HG02885 (cell line): ENCODE data around the gene USP22.

Experiments used
- ATAC-seq: cut with Tn5 transposase; IDR thresholded peaks from one replicate; pipeline ENCODE4 v1.9.1; 2021; ENCODE audit warnings: mild to moderate bottlenecking; ENCODE audit not compliant: unreplicated experiment, poor library complexity

The USP22 gene

DNA sequence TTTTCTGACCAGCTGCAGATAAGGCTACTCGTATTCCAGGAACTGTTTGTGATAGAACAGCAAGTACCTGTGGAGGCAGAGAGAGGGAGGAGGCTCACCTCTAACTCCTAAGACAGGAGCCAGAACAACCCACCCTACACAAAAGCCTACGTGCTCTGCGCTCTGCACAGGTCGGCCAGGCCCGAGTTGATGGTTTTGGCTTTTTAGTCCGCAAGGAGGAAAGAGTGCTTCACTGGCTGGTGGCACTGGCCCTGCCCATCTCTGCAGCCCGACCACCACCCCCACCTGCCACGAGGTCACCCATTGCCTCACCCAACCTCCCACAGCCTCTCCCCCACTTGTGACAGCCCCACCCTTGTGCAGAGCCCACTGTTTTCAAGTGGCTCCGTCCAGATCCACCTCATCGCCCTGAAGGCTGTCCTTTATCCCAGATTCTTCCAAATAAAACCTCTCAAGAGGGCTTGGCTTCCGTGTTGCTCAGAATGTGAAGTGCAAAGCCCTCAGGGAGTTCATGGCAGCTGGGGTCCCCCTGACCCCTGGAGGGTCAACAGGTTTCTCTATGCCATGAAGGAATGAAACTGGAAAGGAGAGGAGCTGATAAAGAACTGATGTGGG lies 39.7 kb downstream of the USP22 start:
- no peak for ATAC-seq

DNA sequence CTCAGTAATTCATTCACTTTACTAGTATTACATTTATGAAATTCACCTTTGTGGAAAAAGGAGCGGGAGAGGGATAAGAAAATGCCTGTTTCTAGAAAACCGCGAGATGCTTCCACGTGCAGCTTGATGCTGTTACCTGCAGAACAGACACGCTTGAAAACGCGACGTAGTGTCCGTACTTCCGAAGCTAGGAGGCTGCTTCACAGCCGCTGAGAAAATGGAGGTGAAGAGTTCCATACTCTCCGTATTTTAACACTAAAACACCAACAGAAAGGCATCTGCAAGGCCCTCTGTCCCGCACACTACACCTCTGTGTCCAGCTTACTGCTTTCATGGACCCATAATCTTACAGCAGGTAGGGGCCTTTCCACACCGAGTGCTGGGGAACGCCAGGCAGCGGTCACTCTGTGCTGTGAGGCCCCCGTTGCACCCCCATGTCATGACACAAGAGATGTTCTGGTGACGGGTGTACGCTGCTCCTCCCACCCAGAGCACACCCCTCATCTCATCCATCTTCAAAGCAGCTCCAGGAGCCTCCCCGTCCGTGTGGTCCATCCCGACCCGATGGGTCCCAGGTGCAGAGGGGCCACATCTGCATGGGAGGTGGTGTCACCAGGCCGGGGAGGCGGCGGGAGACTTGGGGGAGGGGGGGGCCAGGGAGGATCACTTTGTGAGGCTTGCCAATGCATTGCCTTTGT lies 40.4 kb downstream of the USP22 start:
- no peak for ATAC-seq

DNA sequence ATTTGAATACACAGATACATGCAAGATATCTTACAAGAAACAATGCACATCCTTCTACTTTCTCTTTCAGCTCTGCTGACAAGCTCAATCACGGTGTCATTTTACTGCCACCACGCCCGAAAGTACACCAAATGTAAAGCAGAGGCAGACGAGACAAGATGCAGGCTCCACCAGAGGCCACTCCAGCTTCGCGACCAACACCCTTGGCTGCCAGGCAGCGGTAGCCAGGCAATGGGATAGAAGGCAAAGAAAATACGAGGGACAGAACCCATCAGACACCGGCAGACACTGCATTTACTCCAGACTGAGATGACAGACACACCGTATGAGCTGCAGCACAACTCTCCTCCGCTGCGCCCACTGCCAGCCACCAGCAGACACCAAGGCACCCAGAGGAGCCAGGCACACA lies 41.0 kb downstream of the USP22 start:
- ATAC-seq = no peak

DNA sequence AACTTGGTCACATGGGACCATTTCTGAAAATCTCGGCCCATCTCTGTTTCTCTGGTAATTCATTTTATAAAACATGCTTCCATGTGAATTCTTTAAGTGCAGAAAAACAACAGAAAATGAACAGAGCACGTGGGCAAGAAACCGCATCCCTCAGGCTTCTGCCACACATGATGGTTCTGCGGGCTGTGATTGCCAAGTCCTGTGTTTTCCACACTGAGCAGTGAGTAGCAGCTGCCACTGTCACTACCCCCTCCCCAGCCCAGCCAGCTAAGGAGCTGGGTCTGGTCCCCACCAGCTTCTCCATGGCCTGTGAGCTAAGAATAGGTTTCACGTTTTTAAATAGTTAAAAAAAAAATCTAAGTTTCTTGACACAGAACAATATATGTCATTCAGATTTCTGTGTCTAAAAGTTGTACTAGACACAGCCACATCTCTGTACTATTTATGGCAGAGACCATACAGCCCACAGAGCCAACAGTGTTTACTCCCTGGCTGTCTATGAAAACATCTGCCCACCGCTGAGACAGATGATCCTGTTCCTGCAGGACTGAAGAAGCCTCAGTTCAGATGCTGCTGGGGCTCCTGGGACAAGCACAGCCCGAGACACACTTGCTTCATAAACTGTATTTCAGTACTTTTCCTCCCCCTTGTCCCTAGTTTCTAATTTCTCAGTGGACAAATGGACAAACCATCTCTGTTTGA lies 41.5 kb downstream of the USP22 start:
- ATAC-seq = no peak

DNA sequence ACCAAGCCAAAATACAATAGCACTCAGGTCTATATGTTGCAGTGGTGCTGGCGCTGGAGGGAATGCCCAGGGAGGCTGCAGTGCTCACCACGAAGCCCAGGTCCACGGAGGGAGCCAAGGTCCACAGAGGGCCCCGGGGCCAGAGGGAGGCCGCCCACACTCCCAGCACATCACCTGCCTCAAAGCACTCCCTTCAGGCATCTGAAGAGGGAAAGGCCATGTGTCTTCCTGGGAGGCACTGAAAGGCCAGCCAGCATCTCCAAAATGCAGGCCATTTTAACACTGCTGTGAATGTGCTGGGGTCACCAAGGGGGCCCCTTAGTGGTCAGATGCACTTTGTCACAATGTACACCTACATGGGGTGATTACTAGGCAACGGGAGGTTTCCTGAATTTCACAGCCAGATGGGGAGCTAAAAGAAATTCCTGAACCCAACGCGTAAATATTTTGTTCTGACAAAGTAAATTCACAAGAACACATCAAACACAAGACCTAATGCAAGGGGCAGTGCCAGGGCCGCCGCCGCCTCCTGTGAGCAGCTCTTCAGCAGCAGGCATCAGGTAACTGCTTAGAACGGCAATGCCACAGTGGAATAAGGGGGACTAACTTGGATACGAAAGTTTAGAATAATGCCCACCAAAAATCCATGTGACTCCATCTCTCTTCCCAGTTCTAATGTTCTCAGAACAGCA lies 42.8 kb downstream of the USP22 start:
- ATAC-seq = no peak

DNA sequence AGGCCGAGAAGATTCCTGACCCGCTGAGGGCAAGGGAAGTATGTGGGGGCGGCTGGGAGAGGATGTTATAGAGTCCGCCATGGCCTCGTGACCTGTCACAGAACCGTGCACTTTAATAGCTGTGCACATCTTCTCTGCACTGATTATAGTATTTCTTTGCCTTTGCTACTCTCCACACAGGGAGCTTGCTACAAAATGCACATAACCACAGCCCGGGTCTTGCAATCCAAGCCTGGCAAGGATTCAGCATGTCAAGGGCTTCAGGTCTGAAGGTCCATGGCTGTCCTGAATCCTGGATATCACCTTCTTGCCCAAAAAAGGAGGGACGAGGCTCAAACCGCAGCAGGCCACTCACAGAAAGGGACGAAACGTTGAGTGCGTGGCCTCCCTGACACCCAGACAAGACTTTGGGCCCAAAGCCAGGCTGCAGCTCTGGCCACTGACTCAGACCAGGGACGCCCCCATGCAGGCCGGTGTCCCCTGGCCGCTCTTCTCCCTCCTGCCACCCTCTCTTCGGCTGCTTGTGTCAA lies 43.7 kb downstream of the USP22 start:
- no peak for ATAC-seq

DNA sequence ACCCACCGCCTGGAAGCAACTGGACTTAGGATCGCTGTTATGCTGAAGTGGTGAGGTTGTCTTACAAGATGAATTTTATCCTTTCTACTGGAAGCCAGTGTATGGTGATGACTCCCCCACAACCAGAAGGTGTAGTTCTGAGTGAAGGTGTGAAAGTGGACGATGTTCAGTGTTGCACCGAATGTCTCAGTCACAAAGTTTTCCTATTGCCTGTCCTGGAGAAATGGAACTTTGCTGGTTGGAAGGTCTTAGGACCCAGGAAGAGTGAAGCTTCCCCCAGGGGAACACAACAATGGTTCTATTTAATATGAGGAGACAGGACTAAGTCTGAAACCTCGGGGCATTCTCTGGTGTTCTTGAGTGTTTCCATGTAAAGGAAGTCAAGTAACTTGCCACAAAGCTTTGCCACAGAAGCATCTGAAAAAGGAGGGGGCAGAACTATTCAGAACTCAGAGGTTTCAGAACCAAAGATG lies 44.2 kb downstream of the USP22 start:
- no peak for ATAC-seq

DNA sequence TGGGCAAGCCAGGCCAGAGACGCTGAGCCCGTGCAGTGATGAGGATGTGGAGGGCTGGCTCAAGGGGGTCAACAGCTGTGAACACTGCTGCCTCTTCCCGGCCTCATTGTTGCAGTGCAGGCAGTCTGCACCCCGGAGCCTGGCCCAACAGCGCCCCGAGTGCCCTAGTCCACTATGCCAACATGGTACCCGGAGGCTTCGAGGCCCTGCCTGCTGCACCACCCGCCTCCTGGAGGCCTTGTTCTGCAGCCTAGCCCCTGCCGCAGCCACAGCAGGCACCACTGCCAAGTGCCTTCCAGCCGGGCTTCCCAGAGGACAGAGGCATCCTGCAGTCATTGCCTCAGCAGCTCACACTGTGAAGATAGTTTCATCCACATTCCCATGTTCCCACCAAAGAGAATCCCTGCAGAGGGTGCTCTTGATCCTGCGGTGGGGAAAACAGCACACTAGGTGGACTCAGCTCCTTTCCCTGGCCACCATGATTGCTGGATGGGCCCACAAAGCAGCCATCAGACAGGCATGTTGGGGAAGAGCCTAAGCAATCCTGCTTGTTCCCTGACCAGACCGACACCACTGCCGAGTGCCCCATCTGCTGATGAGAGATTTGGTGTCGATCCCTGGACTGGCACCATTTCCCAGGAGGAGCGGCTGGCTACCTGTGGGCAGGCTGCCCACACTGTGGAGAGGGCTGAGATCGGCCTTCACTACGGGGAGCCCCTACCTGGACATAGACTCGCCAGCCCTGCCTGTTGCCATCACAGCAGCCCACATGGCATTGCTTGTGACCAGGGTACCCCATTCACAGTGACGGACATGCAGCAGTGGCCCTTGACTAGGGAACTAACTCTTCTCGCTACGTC lies 44.9 kb downstream of the USP22 start:
- no peak for ATAC-seq

DNA sequence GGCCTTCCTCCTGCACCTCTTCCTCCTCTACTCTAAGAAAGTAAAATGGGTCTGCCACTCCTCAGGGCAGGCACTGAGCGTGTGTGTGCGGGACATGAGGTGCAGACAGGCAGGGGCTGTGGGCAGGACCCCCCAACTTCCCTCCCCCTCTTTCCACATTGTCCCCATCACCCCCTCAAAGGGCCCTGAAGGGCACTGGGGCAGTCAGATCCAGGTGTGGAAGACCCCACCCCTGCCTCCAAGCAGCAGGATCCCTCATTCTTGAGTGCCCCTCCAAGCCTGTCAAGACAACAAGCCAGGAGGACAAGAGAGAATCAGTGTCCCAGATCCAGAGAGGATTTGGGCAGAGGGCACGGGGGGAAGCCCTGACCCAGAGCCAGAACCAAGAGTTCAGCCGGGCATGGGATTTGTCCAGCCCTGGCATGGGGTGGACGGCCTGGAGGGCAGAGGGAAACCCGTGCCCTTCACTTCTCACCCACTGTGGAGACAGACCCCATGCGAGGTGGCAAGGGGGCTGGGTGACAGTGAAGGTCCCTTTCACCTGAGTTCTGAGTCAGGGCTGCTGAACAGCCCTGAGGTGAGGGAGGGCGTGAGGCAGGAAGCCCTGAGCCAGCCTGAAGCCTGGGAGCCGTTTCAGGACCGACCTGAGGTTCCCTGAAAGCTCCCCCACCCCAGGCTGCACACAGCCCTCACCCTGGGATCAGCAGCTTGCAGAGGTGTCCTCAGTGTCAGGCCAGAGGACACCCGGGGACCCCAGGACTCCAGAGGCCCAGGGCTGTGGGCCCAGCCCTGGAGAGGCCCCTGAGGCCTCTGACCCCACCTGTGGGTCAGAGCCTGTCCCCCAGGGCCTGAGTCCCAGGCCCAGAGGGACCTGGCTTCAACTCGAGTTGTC lies 45.8 kb downstream of the USP22 start:
- ATAC-seq = no peak

DNA sequence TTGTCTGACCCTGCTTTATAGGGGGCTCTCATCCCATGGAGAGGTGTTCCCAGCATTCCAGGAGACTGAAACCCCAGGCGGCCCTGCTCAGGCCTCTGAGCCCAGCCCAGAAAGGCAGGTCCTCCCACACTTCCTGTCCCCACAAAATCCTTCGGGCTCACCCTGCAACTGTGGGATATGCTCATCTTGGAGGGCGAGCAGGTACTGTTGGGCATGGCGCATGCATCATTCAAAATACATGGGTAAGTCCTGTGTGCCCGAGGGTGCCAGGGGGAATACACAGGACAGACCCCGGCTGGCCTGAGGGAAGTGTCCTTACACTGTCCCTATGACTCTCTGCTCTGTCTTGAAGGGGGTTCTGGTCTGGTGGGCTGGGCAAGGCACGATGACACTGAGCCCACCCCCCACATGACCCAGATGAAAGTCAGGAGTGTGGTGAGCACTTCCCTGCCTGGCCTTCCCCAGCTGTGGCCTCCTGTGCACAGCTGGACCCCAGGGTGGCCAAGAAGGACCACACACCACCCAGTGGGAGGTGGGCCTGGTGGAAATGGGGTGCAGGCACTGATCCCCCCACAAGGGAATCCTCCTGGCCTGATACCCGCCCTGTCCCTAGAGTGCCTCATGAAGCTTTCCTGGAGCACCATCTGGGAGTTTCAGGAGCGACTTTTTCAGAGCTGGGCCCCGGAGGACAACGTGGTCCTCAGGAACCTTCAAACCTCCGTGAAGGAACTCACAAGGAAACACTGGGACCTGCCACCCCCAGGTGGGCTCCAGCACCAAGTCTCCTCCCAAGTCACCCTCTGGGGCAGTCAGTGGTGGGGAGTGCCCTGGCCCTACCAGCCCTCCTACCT lies 46.7 kb downstream of the USP22 start:
- ATAC-seq = no peak

DNA sequence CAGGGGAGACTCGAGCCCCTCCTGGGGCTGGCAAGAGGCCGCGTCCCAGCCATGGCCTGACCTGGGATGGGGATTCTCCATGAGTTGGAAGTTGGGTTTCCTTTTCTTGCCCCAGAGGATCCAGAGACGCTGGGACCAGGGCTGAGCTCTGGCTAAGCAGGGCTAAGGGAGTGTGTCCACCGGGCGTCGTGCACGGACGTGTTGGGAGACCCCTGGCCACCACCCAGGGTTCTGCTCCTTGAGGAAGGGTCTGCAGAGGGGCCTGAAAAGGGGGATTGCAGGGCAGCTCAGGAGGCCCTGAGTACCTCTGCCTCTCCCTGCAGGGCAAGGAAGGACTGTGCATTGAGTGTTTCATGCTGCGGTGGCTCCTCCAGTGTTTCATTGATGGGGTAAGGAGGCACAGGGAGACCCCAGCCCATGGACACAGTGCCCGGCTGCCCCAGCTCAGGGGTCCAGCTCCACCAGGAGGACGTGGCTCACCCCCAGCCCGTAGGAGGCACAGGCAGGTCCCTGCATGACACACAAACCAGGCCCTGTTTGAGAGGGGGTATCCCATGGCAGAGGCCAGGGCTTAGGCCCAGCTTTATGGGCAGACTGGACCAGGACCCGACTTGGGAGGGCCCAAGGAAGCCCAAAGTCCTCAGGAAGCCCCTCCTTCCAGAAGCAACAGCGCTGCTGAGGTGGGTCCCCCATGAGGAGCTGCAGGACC lies 47.5 kb downstream of the USP22 start:
- no peak for ATAC-seq

DNA sequence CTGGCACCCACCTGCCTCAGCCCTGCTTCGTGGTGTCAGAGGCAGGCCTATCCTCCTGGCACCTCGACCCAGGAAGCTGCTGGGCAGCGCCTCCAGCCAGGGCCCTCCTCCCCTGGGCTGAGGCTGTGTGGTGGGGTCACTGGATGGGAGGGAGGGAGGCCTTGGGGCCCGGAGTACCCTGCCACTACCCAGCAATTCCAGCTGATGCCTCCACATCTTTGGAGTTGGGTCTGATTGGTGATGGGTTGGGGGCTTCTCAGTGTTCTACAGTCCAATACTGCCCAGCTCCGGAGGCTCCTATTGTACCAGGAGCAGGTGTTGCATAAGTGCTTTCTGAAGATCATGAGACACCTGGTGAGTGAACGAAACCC lies 48.0 kb downstream of the USP22 start:
- no peak for ATAC-seq

DNA sequence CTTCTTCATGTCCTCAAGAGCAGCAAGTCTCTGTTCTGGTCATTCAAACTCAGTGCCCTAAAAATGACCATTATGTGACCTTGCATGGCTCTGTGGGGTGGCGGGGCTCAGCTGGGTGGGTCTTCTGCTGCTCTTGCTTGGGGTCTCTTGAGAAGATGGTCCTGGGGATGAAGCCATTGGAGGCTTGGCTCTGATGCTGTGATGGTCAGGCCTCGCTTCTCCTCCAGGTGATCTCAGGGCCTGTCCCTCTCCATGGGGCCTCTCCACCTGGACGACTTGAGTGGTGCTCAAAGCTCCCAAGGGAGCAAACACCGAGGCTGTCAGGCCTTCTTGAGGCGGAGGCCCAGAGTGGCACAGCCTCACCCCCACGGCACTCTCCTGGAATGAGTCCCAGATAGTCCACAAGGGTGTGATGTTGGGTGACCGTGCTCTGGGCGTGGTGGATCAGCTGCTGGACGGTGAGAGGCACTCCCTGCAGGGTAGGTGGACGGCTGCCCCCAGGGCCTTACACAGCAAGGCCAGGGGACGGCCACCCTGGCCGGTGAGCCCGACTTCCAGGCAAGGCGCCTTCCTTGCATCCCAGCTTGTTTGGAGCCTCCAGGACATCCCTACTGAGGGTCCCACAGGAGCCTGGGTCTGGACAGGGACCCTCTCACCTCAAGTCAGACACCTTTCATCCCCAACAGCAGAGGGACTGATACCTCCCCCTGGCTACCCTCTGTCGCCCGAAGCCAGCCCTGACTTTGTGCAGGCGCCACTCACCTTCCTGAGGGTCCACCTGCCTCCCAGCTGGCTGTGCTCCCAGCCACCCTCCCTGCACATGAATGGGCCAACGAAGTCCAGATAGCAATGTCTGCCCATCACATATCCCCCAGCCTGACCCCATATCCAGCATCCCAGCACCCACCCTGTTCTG lies 48.7 kb downstream of the USP22 start:
- ATAC-seq = no peak

DNA sequence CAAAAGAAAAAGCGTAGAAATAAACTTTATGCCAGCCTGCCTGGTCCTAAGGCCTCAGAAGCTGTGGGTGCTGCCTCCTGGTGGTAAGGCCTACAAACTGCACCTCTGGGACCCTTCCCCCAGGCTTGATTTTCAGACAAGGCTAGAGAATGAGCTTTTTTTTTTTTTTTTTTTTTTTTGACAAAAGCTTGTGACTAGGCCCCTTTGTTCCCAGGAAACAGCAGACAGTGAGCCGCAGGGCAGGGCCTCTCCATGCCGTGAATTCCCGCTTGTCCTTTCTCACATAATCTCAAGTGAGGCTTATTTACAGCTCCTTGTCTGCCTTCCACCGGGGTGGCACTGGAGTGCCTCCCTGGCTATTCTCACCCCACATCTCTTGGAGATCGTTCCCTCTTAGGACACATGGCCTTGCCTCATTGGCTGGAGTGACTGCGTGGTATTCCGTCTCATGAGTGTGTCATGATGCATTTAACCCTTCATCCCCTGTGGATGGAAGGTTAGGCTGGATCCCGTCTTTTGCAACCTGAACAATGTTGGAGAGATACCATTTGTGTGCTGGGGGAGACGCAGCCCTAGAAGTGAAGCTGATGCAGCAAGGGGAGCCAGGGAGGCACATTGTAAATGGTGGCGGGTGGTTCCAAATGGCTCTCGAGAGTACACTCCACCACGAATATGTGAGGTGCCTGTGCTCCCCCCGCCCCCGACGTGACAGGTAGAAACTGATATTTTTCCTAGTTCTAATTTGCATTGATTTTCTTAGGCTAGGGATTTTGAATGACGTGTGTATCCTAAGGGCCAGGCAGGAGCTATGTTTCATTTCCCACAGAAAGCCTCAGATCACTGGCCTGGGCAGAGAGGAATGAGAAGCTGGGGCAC lies 49.6 kb downstream of the USP22 start:
- no peak for ATAC-seq

DNA sequence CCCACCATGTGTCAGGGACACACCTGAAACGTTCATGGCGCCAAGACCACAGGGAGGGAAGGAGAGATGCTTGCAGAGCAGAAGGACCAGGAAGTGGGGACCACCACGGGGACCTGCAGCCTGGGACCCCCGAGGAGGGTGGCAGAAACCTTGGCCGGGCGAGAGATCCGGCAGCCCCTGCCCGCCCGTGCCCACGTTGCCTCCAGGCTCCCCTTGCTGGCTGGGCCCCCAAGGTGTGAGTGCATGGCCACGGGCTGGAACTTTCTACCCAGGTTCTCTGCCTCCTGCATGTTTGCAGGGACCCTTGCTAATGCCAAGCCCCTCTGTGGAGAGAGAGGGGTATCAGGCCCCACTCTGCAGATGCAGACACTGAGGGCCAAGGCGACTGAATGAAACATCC lies 50.4 kb downstream of the USP22 start:
- ATAC-seq = no peak
